Fibroblast of the aortic adventitia (primary cell): ENCODE results near the gene CPNE1. TPM values are rescaled to one million over a fixed set of nuclear protein-coding genes. Genes with fewer than 3 reads are reported as not detected.

ENCODE experiments used
- DNase-seq: peaks from one replicate; pipeline ENCODE4 v3.0.0-alpha.2; 2010; ENCODE audit warnings: low read depth
- H3K4me3 ChIP-seq: 2 replicates; pipeline ENCODE4 v1.5.1; 2011; ENCODE audit warnings: low read depth, mild to moderate bottlenecking, control low read depth, low read length, moderate library complexity
- total RNA-seq: library from RNA; depleted of rRNA; stranded (reverse); fragments of >200 nt; gene quantifications from 2 replicates; pipeline ENCODE4 v1.2.3, GENCODE V29; 2012; ENCODE audit warnings: low replicate concordance
- TF ChIP-seq, protein P1 (sequence below): IDR thresholded peaks from 2 replicates; pipeline ENCODE4 v1.5.1; 2011; ENCODE audit warnings: mild to moderate bottlenecking, low read length, control low read depth, inconsistent platforms; ENCODE audit not compliant: insufficient read depth

Gene CPNE1
- total RNA-seq, 1 donor, result 154 TPM

DNA sequence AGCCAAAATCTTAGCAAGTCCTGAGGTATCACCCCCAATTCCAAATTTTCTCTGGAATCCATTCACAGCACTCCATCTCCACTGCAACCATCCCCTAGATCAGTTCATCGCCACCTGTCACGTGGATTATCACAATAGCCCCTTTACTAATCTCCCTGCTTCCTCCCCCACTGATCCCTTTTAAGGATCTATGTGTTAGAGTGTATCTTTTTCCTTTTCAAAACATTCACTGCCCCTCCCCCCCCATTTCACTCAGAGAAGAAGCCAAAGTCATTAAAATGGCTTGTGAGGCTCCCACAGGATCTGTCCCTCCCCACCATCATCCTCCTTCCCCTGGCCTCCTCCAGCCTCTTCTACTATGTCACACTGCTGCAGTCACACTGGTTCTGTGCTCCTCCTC lies 67.5 kb downstream of the CPNE1 start:
- DNase-seq, result no peak
- H3K4me3 ChIP-seq, result no peak overlapping the region
- TF ChIP-seq, protein P1, sequence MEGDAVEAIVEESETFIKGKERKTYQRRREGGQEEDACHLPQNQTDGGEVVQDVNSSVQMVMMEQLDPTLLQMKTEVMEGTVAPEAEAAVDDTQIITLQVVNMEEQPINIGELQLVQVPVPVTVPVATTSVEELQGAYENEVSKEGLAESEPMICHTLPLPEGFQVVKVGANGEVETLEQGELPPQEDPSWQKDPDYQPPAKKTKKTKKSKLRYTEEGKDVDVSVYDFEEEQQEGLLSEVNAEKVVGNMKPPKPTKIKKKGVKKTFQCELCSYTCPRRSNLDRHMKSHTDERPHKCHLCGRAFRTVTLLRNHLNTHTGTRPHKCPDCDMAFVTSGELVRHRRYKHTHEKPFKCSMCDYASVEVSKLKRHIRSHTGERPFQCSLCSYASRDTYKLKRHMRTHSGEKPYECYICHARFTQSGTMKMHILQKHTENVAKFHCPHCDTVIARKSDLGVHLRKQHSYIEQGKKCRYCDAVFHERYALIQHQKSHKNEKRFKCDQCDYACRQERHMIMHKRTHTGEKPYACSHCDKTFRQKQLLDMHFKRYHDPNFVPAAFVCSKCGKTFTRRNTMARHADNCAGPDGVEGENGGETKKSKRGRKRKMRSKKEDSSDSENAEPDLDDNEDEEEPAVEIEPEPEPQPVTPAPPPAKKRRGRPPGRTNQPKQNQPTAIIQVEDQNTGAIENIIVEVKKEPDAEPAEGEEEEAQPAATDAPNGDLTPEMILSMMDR, result no peak

- TF ChIP-seq, protein P1, result no peak
Measured at GRCh38 chr20:35595901-35596300, 68.8 kb downstream of the CPNE1 start.

DNA sequence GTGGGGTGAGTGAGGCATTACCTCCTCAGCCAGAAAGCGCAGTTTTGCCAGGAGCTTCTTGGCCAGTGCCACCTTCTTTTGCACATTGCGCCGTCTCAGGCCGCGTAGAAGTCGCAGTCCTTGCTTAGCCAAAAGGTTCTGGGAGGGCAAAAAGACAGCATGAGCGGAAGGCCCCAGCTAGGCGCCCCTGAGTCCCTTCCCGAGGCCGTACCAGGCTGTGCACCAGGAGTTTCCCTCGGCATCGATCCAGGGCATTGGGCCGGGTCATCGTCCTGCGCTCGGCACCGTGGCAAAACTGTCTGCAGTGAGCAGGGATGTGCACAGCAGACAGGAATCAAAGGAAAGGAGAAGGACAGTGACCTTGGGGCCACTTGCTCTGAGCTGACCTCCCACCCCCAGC lies 69.2 kb downstream of the CPNE1 start:
- no peak for DNase-seq
- TF ChIP-seq, protein P1, result no peak
- no peak overlapping the region for H3K4me3 ChIP-seq

More at GRCh38 chr20:35595901-35596300, 68.8 kb downstream of the CPNE1 start:
- H3K4me3 ChIP-seq, result no peak overlapping the region
- DNase-seq, result no peak

- no peak for DNase-seq
- TF ChIP-seq, protein P1, result no peak
- no peak overlapping the region for H3K4me3 ChIP-seq
Measured at GRCh38 chr20:35592339-35592974, 72.2 kb downstream of the CPNE1 start.

GRCh38 chr20:35588397-35588796 lies 76.3 kb downstream of the CPNE1 start:
- no peak overlapping the region for H3K4me3 ChIP-seq
- TF ChIP-seq, protein P1, result no peak
- no peak for DNase-seq

DNA sequence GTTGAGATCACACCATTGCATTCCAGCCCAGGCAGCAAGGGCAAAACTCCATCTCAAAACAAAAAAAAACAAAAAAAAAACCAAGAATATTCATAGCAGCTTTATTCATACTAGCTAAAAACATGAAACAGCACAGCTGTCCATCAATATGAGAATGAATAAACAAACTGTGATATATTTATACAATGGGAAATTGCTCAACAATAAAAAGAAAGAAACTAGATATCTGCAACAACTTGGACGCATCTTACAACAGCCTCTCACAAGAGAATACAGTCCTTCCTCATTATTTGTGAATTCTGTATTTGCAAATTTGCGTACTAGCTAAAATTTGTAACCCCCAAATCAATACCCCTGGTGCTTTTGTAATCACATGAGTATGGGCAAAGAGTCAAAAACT lies 77.3 kb downstream of the CPNE1 start:
- DNase-seq, result no peak
- TF ChIP-seq, protein P1, result no peak
- no peak overlapping the region for H3K4me3 ChIP-seq

GRCh38 chr20:35586751-35587425 lies 77.8 kb downstream of the CPNE1 start:
- TF ChIP-seq, protein P1, result no peak
- H3K4me3 ChIP-seq, result no peak overlapping the region
- no peak for DNase-seq
